A673 (cell line): ENCODE data around the gene SSBP3. TPM values are rescaled to one million over a fixed set of nuclear protein-coding genes. Genes with fewer than 3 reads are reported as not detected.

Experiments used
- BruUV-seq: library from RNA; stranded (reverse); fragments of 400-500 nt; replicated peaks from 2 replicates; lab custom pipeline; 2021; lab: Mats Ljungman, UMichigan
- CTCF ChIA-PET: fragments of 300-600 bp; sonication (Branson Sonifier 250); formaldehyde crosslinking; loops from one replicate; lab custom pipeline; 2022; ENCODE audit warnings: antibody characterized with exemption; lab: Charles Lee
- POLR2A ChIA-PET: fragments of 300-600 bp; sonication (Branson Sonifier 250); formaldehyde crosslinking; loops from one replicate; lab custom pipeline; 2022; ENCODE audit warnings: antibody characterized with exemption; ENCODE audit not compliant: low non-redundant PET; lab: Charles Lee
- DNase-seq: peaks from one replicate; pipeline ENCODE4 v3.0.0-alpha.2; 2015; ENCODE audit warnings: low spot score
- H3K27ac ChIP-seq: fragments of 200-600 bp; sonication (generic); 2 replicates; pipeline ENCODE4 v1.5.1; 2016; ENCODE audit warnings: mixed run types, low read depth, mild to moderate bottlenecking, mixed read lengths, antibody characterized with exemption, low read length; ENCODE audit not compliant: poor library complexity, severe bottlenecking
- H3K27me3 ChIP-seq: fragments of 200-600 bp; sonication (generic); replicated peaks from 2 replicates; pipeline ENCODE4 v1.6.1; 2017; ENCODE audit warnings: mixed run types, low read depth, mild to moderate bottlenecking, mixed read lengths, antibody characterized with exemption, low read length; ENCODE audit not compliant: insufficient read depth, poor library complexity
- H3K36me3 ChIP-seq: fragments of 200-600 bp; sonication (generic); 2 replicates; pipeline ENCODE4 v1.6.1; 2016; ENCODE audit warnings: mixed run types, mild to moderate bottlenecking, mixed read lengths, antibody characterized with exemption, low read length; ENCODE audit not compliant: insufficient read depth, poor library complexity, severe bottlenecking
- H3K4me1 ChIP-seq: fragments of 200-600 bp; sonication (generic); 2 replicates; pipeline ENCODE4 v1.6.1; 2017; ENCODE audit warnings: mixed run types, mild to moderate bottlenecking, mixed read lengths, antibody characterized with exemption, low read length; ENCODE audit not compliant: insufficient read depth, poor library complexity, severe bottlenecking
- H3K4me3 ChIP-seq: fragments of 200-600 bp; sonication (generic); 2 replicates; pipeline ENCODE4 v1.5.1; 2016; ENCODE audit warnings: low read depth, mixed run types, mild to moderate bottlenecking, mixed read lengths, low read length; ENCODE audit not compliant: poor library complexity, severe bottlenecking
- H3K9me3 ChIP-seq: fragments of 200-600 bp; sonication (generic); 2 replicates; pipeline ENCODE4 v1.6.1; 2016; ENCODE audit warnings: mixed run types, low read depth, mild to moderate bottlenecking, mixed read lengths, antibody characterized with exemption, low read length; ENCODE audit not compliant: poor library complexity, severe bottlenecking
- CTCF ChIP-seq: fragments of 300-800, 200-600 bp; sonication (generic); conservative IDR thresholded peaks from 2 replicates; pipeline ENCODE4 v1.5.1; 2017; ENCODE audit warnings: low read depth, mild to moderate bottlenecking, antibody characterized with exemption, low read length, moderate library complexity, mixed read lengths
- EZH2 ChIP-seq: fragments of 200-600 bp; sonication (generic); IDR thresholded peaks from 2 replicates; pipeline ENCODE4 v1.6.1; 2017; ENCODE audit warnings: borderline replicate concordance, low read depth, mild to moderate bottlenecking, mixed read lengths, antibody characterized with exemption, low read length; ENCODE audit not compliant: poor library complexity, severe bottlenecking
- intact Hi-C: fragments of 100-400 bp; cut with micrococcal nuclease; formaldehyde crosslinking; loops from one replicate; pipeline ENCODE4 v1.10.0; 2022; ENCODE audit not compliant: unreplicated experiment
- total RNA-seq: library from RNA; stranded (reverse); gene quantifications from 2 replicates; pipeline ENCODE4 v1.2.3, GENCODE V29; 2021

SSBP3 gene
- total RNA-seq, 1 experiment from 2014 or later = 43.0 TPM

GRCh38 chr1:54178296-54179070 lies 227.7 kb downstream of the SSBP3 start:
- H3K27me3 ChIP-seq = no peaks in the 10 kb centered on the region
- no peaks in the 10 kb centered on the region for H3K36me3 ChIP-seq
- H3K9me3 ChIP-seq = no peaks in the 10 kb centered on the region
- ChIA-PET POLR2A (no interaction called here), CTCF (interaction anchor here (0.6 kb wide), 1 partner anchor 18 kb away, joined by 3 read pairs; no protein-coding TSS in a partner anchor)
- no peak for TF ChIP-seq CTCF
- TF ChIP-seq EZH2 = no peak
- intact Hi-C loops = no loop called here
- no peaks in the 10 kb centered on the region for H3K4me1 ChIP-seq
- no peak overlapping the region for H3K4me3 ChIP-seq
- DNase-seq = no peak
- H3K27ac ChIP-seq = no peak overlapping the region
- no TSS peak for BruUV-seq

GRCh38 chr1:54177726-54178125 lies 228.5 kb downstream of the SSBP3 start:
- ChIA-PET CTCF (no interaction called here), POLR2A (no interaction called here)
- no TSS peak for BruUV-seq
- no peak for TF ChIP-seq EZH2
- no peak for TF ChIP-seq CTCF
- no peak for DNase-seq
- no peaks in the 10 kb centered on the region for H3K9me3 ChIP-seq
- H3K27ac ChIP-seq = no peak overlapping the region
- H3K4me1 ChIP-seq = no peaks in the 10 kb centered on the region
- no peaks in the 10 kb centered on the region for H3K27me3 ChIP-seq
- H3K4me3 ChIP-seq = no peak overlapping the region
- no peaks in the 10 kb centered on the region for H3K36me3 ChIP-seq
- intact Hi-C loops = no loop called here

GRCh38 chr1:54176621-54177327 lies 229.4 kb downstream of the SSBP3 start:
- no peaks in the 10 kb centered on the region for H3K9me3 ChIP-seq
- intact Hi-C loops = no loop called here
- H3K4me3 ChIP-seq = no peak overlapping the region
- H3K4me1 ChIP-seq = no peaks in the 10 kb centered on the region
- TF ChIP-seq EZH2 (no peak), CTCF (no peak)
- no peaks in the 10 kb centered on the region for H3K36me3 ChIP-seq
- H3K27ac ChIP-seq = no peak overlapping the region
- DNase-seq = no peak
- no TSS peak for BruUV-seq
- ChIA-PET CTCF (no interaction called here), POLR2A (no interaction called here)
- no peaks in the 10 kb centered on the region for H3K27me3 ChIP-seq

Other genes with a start within 250 kb of the SSBP3 start
- 7.0 and 8.4 TPM in 2 replicates for gene CYB5RL, start 206.4 kb downstream of the SSBP3 start, total RNA-seq
- gene MRPL37, start 206.2 kb downstream of the SSBP3 start, total RNA-seq = 84.6 and 90.3 TPM in 2 replicates
- gene ACOT11, start 141.8 kb upstream of the SSBP3 start, total RNA-seq = 5.5 and 5.6 TPM in 2 replicates
- gene FAM151A, start 217.1 kb upstream of the SSBP3 start, total RNA-seq = not detected in 2 replicates
- 0.42 TPM in 1 of 2 replicates, not detected in the other for gene MROH7, start 235.4 kb upstream of the SSBP3 start, total RNA-seq